Lower leg skin (tissue), 3 donors: Measurements from ENCODE around the gene NCKAP5.

Experiments used
- CTCF ChIP-seq, 3 donors: fragments of 450-650 bp; IDR thresholded peaks; one replicate each; pipeline ENCODE4 v1.5.1; 2016; ENCODE audit warnings: antibody characterized with exemption in 3 of 3, mild to moderate bottlenecking in 3 of 3, moderate library complexity in 2 of 3
- POLR2A ChIP-seq, 2 donors: fragments of 450-650 bp; IDR thresholded peaks; one replicate each; pipeline ENCODE4 v1.6.1; 2016 to 2017; ENCODE audit warnings: antibody characterized with exemption in 2 of 2, mild to moderate bottlenecking in 1 of 2, moderate library complexity in 1 of 2

- TF ChIP-seq CTCF (IDR thresholded peaks at IDR 0.05) (no peak), POLR2A (IDR thresholded peaks at IDR 0.05) (no peak)
These were observed 396.8 kb downstream of the NCKAP5 start for GRCh38 chr2:133171393-133172004.
